Upper lobe of right lung (tissue), 1 donor: Measurements from ENCODE around the gene SMCO3. TPM values are rescaled to one million over a fixed set of nuclear protein-coding genes. Genes with fewer than 3 reads are reported as not detected.

ENCODE experiments used
- ATAC-seq: fragments of 200-7000 bp; cut with Tn5 transposase; one replicate; pipeline ENCODE4 v1.9.1; 2020; ENCODE audit warnings: mild to moderate bottlenecking, moderate library complexity
- DNase-seq: peaks from one replicate; pipeline ENCODE4 v3.0.0-alpha.2; 2020
- H3K27ac ChIP-seq: fragments of 200-600 bp; one replicate; pipeline ENCODE4 v1.8.0; 2022
- H3K27me3 ChIP-seq: fragments of 200-600 bp; one replicate; pipeline ENCODE4 v1.8.0; 2022; ENCODE audit warnings: mild to moderate bottlenecking
- H3K36me3 ChIP-seq: fragments of 200-600 bp; one replicate; pipeline ENCODE4 v1.8.0; 2022
- H3K4me1 ChIP-seq: fragments of 200-600 bp; one replicate; pipeline ENCODE4 v1.8.0; 2022
- H3K4me3 ChIP-seq: fragments of 200-600 bp; one replicate; pipeline ENCODE4 v1.8.0; 2022; ENCODE audit warnings: mild to moderate bottlenecking
- H3K9me3 ChIP-seq: fragments of 200-600 bp; one replicate; pipeline ENCODE4 v1.8.0; 2022
- intact Hi-C: fragments of 100-400 bp; cut with DNase I; formaldehyde crosslinking; loops from one replicate; pipeline ENCODE4 v1.11.0; 2022
- total RNA-seq: library from RNA; stranded (reverse); fragmentation: NEBNext Ultra II Directional; extraction: Animal tissue kit (Norgen Biotek cat#: 25700); gene quantifications from one replicate; pipeline ENCODE4 v1.2.1, GENCODE V29; 2021
- TF ChIP-seq, protein P1 (sequence below): fragments of 200-600 bp; IDR thresholded peaks from one replicate; pipeline ENCODE4 v1.8.0; 2022; ENCODE audit warnings: antibody characterized with exemption
- donor health status: DM: no; HTN: yes; CAD: no; lungs with severe emphysema.

The SMCO3 gene
- total RNA-seq, 1 donor from 2014 or later: 1.9 TPM

DNA sequence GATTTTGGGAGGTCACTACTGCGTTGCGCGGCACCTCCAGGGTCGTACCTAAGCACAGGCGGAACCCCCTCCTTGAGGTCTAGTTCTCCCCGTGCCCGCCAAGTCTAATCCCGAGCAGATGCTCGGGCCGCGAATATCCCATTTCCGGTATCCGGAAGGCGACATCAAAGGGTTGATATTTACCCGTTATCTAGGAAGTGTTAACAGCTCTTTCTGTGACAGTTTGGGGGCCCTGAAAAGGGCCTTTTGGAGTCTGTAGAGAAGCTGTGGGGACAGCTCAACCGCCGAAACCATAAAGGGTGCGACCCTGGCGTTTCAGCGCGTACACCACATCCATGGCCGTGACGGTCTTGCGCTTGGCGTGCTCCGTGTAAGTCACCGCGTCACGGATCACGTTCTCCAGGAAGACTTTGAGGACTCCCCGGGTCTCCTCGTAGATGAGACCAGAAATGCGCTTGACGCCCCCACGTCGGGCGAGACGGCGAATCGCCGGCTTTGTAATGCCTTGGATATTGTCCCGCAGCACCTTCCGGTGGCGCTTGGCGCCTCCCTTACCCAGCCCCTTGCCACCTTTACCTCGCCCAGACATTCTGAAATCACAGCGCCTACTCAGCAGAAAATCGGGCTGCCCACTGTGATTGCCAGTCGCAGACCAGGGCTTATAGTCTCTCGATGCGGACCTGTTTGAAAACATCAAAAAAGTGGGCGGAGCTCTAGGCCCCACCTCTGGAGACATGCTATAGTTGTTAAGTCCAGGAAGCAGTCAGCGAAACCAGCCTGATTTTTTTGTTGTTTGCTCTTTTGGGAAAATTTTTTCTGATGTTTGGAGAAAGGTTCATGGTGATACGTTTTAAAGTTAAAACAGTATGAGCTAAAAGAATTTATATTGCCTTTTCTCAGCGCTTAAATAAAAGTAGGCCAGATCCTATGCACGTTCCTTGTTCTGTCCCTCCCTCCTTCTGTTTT, 43.2 kb downstream of the SMCO3 start:
- peak overlapping the region; percentile 99 for H3K27ac ChIP-seq
- DNase-seq: peak; percentile 91
- H3K9me3 ChIP-seq: no peaks in the 10 kb centered on the region
- TF ChIP-seq, protein P1, sequence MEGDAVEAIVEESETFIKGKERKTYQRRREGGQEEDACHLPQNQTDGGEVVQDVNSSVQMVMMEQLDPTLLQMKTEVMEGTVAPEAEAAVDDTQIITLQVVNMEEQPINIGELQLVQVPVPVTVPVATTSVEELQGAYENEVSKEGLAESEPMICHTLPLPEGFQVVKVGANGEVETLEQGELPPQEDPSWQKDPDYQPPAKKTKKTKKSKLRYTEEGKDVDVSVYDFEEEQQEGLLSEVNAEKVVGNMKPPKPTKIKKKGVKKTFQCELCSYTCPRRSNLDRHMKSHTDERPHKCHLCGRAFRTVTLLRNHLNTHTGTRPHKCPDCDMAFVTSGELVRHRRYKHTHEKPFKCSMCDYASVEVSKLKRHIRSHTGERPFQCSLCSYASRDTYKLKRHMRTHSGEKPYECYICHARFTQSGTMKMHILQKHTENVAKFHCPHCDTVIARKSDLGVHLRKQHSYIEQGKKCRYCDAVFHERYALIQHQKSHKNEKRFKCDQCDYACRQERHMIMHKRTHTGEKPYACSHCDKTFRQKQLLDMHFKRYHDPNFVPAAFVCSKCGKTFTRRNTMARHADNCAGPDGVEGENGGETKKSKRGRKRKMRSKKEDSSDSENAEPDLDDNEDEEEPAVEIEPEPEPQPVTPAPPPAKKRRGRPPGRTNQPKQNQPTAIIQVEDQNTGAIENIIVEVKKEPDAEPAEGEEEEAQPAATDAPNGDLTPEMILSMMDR: no peak
- peaks cover 14% of the 10 kb centered on the region for H3K4me1 ChIP-seq
- peak overlapping the region; percentile 97 for H3K4me3 ChIP-seq
- peak; percentile 71 for ATAC-seq
- H3K27me3 ChIP-seq: no peaks in the 10 kb centered on the region
- H3K36me3 ChIP-seq: no peaks in the 10 kb centered on the region
- intact Hi-C loops: no loop called here

DNA sequence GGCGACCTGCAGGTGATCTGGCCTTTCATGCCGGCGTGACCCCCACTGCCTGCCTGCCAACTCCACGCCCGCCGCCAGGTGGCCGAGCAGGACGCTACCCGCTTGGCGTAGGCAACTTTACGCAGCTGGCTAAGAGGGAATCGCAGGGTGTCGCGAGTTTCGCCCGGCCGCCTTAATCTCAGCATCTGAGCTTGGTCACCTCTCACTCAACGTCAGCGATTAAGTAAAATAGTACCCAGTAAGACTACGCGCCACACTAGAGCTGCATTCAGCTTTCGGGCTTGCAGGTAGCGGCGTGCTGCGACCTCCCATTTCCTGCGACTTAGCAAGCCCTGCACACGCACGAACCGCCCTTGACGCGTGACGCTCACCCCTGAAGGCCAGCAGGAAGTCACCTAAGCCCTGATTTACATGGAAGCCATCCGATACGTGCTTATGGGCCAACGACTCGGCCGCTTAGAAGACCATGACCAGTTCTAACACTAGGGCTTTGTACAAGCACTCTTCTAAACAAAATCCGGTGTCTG, 44.0 kb downstream of the SMCO3 start:
- H3K36me3 ChIP-seq: no peaks in the 10 kb centered on the region
- H3K4me3 ChIP-seq: peak overlapping the region; percentile 97
- peak; percentile 94 for DNase-seq
- ATAC-seq: peak; percentile 81
- H3K27ac ChIP-seq: peak overlapping the region; percentile 99
- H3K9me3 ChIP-seq: no peaks in the 10 kb centered on the region
- H3K27me3 ChIP-seq: no peaks in the 10 kb centered on the region
- TF ChIP-seq, protein P1: peak; percentile 78
- intact Hi-C loops: no loop called here
- H3K4me1 ChIP-seq: peaks cover 12% of the 10 kb centered on the region

DNA sequence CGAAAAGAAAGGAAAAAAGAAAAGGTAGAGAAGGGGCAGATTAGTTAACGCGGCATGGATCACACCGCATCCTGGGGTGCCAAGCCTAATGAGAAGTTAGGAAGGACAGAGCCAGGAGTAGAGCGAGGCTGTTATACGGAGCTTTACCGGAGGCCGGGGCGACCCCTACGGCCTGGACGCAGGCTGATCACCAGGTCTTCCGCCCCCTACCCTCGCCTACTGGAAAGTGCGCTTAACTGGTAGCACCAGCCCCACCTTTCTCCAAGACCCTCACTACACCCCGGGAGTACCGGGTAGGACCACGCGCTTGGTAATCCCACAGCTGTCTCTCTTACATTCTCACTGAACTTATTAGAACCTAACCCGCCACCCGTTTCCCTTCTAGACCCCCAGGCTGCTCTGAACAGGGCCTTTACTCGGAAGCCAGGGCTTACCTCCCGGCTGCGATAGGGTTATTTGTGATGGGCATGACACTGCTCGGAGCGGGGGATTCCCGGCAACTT, 44.5 kb downstream of the SMCO3 start:
- TF ChIP-seq, protein P1: no peak
- intact Hi-C loops: no loop called here
- DNase-seq: peak; percentile 70
- no peaks in the 10 kb centered on the region for H3K27me3 ChIP-seq
- H3K4me3 ChIP-seq: peak overlapping the region; percentile 97
- no peaks in the 10 kb centered on the region for H3K36me3 ChIP-seq
- peaks cover 12% of the 10 kb centered on the region for H3K4me1 ChIP-seq
- H3K9me3 ChIP-seq: no peaks in the 10 kb centered on the region
- ATAC-seq: peak; percentile 2
- peak overlapping the region; percentile 99 for H3K27ac ChIP-seq

- Histone ChIP-seq H3K27ac (peak overlapping the region; percentile 99), H3K4me3 (peak overlapping the region; percentile 97), H3K4me1 (peaks cover 12% of the 10 kb centered on the region), H3K27me3 (no peaks in the 10 kb centered on the region), H3K36me3 (no peaks in the 10 kb centered on the region), H3K9me3 (no peaks in the 10 kb centered on the region)
- intact Hi-C loops: no loop called here
- ATAC-seq (no peak), DNase-seq (no peak)
- TF ChIP-seq, protein P1: no peak
Measured at GRCh38 chr12:14768823-14769405, 45.1 kb downstream of the SMCO3 start.

DNA sequence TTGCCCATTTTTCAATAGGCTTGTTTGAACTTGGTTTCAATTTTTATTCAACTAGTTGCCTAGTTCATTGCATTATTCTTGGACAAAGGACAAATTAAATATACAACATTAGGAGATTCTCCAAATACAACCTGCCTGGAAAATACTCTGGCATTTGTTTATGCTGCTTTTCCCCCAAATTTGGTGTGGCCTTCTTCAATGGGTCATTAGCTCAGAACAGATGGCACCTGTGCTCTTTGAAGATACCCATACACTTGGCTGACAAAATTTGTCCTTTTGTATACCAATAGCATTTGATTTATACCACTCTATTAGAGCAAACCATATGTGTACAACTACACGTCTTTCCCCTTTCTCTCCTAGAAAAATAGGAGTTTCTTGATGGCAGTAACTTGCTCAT, 46.4 kb downstream of the SMCO3 start:
- DNase-seq (no peak), ATAC-seq (no peak)
- Histone ChIP-seq H3K9me3 (no peaks in the 10 kb centered on the region), H3K4me3 (peak overlapping the region; percentile 97), H3K27me3 (no peaks in the 10 kb centered on the region), H3K36me3 (no peaks in the 10 kb centered on the region), H3K4me1 (peaks cover 12% of the 10 kb centered on the region), H3K27ac (no peak overlapping the region)
- TF ChIP-seq, protein P1: no peak
- intact Hi-C loops: no loop called here
